Immature natural killer cell (primary cell): ENCODE results near the gene FAM162B. TPM values are rescaled to one million over a fixed set of nuclear protein-coding genes. Genes with fewer than 3 reads are reported as not detected.

Experiments used
- polyA plus RNA-seq, 3 donors: library from polyadenylated mRNA; unstranded; fragments of 300-500 nt; fragmentation: Illumina TruSeq; gene quantifications; one replicate each; pipeline ENCODE4 v1.2.3, GENCODE V29; 2021

The FAM162B gene
- polyA plus RNA-seq, 3 donors from 2014 or later: not detected

Other genes with a start within 250 kb of the FAM162B start
- under 1 TPM in 2 of 3 donors, not detected in 1; 0.18 to 0.20 TPM for gene TRAPPC3L, start 220.0 kb downstream of the FAM162B start, polyA plus RNA-seq
- gene CALHM4, start 212.0 kb downstream of the FAM162B start, polyA plus RNA-seq: not detected
- 10 to 100 TPM; 69.1 to 87.3 (median 70.4) TPM for gene RWDD1, start 194.2 kb downstream of the FAM162B start, polyA plus RNA-seq
- gene RSPH4A, start 149.2 kb downstream of the FAM162B start, polyA plus RNA-seq: under 1 TPM in 1 of 3 donors, not detected in 2; 0.11 TPM
- gene ZUP1, start 97.0 kb downstream of the FAM162B start, polyA plus RNA-seq: 1 to 10 TPM; 4.2 to 8.5 (median 4.6) TPM
- 10 to 100 TPM in 1 of 3 donors, 1 to 10 TPM in 2; 5.7 to 19.0 (median 8.4) TPM for gene KPNA5, start 84.5 kb downstream of the FAM162B start, polyA plus RNA-seq
- gene GPRC6A, start 63.4 kb upstream of the FAM162B start, polyA plus RNA-seq: not detected
- gene RFX6, start 111.5 kb upstream of the FAM162B start, polyA plus RNA-seq: not detected